ENCODE results near the gene LPXN.

The LPXN gene

DNA sequence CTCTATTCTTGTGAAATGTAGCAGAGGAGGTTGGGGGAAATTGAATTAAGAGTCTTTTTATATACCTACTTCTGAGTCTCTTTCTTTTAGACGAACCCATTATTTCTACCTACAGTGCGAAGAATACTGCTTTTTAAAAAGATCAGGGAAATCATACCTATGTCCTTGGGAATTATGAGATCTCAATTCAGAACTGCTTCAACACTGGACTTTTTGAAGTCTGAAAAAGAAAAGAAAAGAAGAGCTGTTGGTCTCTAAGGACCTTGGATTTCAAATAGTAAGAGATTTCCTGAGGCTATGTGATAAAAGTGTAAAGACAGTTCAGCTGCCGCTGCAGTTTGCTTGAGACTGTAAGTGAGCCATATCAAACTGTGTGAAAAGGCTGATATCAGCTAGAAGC, 64.0 kb downstream of the LPXN start:
- DNase-seq = no peak

DNA sequence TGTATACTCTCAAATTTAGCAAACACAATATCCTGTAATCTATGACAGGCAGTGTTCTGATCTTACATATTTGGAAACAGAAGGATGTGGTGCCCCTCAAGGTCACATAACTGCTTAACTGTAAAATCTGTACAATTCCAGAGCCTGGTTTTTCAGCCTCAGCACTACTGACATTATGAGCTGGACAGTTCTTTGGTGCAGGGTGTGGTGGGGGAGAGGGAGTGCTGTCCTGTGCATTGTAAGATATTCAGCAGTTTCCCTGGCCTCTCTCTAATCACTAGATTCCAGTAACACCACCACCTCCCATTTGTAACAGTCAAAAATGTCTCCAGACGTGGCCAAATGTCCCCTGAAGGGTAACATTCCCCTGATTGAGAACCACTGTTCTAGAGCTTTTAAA, 65.9 kb downstream of the LPXN start:
- DNase-seq = no peak

DNA sequence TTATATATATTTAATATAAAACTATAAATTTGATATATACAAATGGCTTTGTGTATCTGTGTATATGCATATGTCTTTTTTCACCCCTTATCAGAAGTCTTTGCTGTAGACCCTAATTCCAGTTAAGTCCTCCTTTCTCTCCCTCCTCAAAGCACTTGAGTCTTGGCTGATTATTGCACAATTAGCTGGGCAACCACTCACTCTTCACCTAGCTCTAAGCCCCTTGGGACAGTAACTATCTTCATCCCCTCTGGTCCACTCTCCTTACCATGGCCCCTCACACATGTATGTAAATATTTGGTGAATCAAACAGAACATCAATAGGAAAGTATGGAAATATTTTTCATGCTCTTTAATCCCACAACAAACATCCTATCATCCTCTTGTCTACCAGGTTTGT, 66.8 kb downstream of the LPXN start:
- DNase-seq = no peak

DNA sequence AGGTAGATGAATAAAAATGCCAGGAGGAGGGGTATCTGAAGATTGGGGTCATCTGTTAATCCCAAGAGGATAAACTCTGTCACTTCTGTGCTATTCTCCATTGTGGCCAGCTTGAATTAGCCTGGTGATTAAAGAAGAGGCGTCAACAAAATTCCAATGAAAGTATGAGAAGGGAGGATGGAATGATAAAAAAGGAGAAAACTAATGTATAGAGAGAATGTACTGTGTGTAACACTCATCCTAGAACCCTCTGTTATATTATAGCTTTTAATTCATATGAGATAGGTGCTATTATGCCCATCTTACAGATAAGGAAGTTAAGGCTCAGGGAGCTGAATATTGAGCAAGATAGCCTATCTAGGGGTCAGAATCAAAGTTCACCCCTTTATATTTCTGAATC, 67.7 kb downstream of the LPXN start, which contains the start of gene OR5B21:
OR5B21 (minus strand) TSS at position 101 of the 400 bp plus-strand sequence; CDS start at position 101, 0 bp downstream.
- no peak for DNase-seq

DNA sequence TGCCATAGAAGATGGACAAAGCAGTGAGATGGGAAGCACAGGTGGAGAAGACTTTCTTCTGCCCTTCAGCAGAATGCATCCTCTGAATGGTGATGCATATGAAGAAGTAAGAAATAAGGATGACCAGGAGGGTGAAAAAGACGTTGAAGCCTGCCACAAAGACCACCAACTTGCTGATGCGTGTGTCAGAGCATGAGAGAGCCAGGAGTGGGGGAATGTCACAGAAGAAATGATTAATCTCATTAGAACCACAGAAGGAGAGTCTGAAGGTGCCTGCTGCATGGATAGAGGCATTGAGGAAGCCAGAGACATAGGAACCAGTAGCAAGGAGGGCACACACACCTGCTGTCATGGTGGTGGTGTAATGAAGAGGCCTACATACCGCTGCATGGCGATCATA, 68.3 kb downstream of the LPXN start:
- DNase-seq = no peak

DNA sequence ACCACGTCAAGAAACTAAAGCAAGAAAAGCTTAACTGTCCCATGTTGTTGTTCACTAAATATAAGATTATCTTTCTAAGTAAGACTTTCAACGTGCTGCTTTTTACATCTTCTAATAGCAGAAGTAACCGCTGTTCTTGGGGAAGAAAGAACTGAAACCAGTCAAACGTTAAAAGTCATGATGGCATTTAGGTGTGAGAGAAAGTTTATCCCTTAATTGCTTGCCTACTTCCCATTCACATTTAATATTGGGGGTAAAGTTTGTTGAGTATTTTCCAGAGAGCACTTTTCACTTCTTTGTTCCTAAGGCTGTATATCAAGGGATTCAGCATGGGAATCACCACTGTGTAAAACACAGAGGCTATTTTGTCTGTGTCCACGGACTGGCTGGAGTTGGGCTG, 68.7 kb downstream of the LPXN start:
- DNase-seq = no peak

DNA sequence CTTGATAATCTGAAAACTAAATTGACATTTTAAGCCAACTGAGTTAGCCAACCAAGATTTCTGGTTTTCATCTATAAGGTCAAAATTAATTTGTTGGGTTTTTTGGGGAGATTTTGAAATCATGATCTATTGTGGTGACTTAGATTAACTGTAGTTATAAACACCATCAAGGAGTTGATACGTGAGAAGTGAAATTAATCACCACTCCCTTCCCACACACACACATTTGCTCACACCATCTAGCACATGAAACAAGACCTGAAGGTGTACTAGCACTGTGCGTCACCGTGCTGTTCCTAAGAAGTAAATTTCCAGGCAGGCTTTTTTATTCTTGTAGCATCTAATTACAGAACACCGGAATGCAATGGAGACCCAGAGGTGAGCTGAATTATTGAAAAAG, 69.8 kb downstream of the LPXN start:
- DNase-seq = no peak

DNA sequence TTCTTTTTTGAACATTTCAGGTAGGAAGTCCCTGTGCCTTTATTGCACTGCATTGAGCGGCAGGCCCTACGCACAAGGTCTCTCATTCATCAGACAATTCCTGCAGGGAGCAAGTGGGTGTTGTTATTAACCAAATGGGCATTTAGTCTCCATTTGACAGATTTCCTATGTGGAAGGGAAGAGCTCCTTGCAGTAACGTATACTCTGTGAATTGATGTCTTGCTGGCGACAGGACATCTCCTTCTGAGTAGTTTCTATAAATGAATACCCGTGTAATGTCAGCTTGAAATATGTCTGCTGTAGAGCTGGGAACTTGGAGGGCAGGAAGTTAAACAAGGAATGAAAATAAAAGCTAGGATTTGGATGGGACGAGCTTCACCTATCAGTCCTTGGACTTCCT, 71.4 kb downstream of the LPXN start:
- no peak for DNase-seq

DNA sequence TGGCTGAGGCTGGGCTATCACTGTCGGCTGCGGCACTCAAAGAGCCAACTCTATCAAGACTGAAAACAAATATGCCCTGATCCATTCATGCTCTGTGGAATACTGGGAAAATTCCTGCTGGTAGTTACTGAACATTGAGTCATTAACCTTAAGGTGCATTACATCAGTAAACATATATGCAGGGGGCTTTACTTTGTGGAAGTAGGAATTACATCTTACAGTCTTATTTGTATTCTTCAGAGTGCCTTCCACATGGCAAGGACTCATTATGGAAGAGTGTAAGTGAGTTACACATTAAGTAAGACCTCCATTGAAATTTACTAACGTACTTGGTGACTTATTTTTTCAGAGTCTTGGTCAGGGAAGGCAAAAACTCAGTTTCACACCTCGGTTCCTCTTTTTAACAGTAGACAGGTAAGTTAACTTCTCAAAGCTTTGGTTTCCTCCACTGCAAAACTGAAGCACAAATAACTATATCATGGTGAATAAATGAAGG, 72.2 kb downstream of the LPXN start:
- no peak for DNase-seq

DNA sequence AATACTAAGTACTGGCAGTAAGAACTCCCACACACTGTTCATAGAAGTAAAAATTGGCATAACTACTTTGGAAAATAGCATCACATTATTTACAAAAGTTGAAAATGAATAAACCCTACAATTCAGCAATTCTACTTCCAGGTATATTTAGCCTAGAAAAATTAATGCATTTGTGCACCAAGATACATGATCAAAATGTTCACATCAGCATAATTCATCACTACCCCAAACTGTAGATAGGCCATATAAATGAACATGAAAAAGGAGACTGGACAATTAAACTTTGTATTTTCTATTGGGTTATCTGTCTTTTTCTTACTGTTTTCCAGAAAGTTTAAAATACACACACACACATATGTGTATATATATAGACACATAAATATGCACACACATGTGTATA, 73.7 kb downstream of the LPXN start:
- no peak for DNase-seq

DNA sequence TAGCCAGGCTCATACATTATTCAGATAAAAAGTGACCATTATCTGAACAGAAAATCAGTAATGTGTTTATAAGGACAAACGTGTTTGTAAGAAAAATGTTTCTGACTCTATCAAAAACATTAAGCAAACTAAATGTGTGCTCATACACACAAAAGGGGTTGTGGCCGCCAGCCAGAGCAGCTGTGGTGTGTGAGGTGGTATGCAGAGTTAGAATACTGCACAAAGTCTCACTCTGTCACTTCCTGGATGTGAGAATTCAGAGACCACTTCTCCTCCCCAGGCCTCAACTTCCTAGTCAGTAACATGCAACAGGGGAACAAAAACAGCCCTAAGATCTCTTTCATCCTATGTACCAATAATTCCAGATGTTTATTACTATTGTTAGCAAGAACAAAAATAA, 77.2 kb downstream of the LPXN start:
- DNase-seq = no peak

DNA sequence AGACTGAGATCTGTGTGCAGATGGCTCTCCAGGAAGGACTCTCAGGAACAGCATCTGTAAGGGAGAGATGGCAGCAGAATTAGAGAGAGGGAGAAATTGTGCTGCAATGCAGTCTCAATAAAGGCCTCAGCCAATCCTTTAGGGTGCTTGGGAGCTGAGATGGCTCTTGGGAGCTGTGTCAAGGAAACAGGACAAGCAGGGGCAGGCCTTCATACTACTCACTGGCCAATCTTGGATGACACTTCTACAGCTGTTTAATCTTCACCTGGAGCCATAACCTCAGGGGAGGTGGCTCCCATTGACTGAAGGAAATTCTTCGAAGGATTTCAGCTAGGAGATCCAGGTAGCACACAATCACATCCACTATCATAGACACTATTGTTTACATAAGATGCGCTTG, 77.7 kb downstream of the LPXN start:
- no peak for DNase-seq

DNA sequence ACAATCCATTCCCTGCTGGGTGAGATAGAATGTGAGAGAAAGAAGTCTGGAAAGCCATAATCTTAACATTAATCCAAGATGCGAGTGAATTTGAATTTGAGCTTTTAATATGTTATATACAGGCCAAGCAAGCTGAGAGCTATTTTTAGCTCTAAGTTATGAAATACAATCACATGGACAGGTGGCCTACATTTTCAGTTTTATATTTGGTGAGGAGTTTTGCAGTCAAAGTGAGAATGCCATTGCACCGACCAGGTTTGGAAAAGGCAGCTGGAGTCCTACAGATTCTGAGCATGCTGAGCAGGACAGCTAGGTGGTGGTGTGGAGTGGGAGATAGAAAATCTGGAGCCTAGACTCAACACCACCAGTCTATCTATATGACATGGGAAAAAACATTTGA, 79.8 kb downstream of the LPXN start:
- DNase-seq = no peak

DNA sequence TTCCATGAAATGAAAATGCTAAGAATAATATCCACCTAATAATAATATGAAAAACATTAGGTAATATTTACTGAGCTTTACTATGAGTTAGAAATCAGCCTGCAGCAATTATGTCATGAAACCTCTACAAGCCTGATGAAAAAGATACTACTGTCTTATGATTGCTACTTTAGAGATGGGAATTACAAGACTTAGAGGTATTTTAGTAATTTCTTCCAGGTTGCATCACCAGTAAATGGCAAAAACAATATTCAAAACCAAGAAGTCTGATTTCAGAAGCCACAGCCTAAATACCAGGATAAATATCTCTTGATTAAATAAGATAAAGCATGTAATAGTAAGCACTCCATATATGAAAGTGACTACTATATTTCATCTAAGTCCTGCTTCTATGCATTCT, 81.6 kb downstream of the LPXN start:
- no peak for DNase-seq

DNA sequence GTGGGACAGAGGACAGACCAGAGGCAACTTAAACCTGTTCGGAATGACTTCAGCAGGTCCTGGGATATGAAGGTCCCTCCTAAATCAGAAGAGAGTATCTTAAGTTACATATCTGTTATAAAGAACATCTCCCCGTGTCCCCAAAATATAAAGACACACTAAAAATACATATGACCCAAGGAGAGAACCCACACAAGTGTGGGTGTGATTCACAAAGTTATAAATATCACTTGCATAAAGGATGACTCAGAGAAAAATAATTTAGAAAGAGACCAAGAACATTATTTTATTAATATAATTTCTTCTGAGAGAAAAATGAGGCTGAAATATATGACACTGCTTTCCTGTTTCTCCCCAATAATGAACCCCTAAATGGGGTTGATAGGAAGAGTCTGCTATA, 82.0 kb downstream of the LPXN start:
- no peak for DNase-seq

DNA sequence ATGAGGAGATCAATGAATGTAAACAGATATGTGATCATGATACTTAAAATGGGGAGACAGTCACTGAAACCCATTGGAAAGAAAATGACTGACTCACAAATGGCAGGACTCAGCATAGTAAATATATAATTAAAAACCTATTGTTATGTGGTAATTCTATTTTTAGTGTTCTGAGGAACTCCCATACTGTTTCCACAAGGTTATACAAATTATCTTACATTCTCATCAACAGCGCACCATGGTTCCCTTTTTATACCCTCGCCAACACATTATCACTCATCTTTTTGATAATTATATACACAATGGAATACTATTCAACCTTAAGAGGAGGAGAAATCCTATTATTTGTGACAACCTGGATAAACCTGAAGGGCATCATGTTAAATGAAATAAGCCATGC, 84.8 kb downstream of the LPXN start:
- no peak for DNase-seq

DNA sequence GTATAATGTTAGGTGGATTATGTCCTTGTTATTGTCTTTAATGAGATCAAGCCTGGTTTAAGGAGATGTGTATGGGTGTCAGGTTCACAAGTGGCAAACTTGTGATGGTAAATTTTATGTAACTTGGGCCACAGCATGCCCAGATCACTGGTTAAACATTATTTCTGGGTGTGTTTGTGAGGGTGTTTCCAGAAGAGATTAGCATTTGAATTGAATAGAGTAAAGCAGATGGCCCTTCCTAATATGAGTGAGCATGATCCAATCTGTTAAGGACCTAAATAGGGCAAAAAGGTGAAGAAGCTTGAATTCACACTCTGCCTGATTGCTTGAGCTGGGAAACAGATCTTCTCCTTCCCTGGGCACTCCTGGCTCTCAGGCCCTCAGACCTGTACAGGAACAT, 88.5 kb downstream of the LPXN start:
- DNase-seq = no peak

DNA sequence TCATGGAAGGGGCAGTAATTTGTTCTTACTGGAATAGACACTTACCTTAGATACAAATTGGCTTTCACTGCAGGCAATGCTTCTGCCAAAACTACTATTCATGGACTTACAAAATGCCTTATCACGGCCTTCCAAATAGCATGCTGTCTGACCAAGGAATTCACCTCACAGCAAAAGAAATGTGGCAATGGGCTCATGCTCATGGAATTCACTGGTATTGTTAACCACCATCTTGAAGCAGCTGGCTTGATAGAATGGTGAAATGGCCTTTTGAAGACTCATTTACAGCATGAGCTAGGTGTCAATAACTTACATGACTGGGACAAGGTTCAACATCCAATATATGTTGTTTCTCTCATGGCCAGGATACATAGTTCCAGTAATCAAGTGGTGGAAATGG, 89.7 kb downstream of the LPXN start:
- DNase-seq = no peak

Measured in CD4-positive, alpha-beta T cell treated with Interleukin-4 for 4 hours (primary cell).